Mesothelial cell of epicardium (in vitro differentiated cells): Measurements from ENCODE around the gene MLXIP. TPM values are rescaled to one million over a fixed set of nuclear protein-coding genes. Genes with fewer than 3 reads are reported as not detected.

Experiments used
- DNase-seq, 2 experiments: peaks; one replicate each; pipeline ENCODE4 v3.0.0; 2021; ENCODE audit warnings: low spot score in 2 of 2; ENCODE audit not compliant: unreplicated experiment in 2 of 2
- H3K27ac Mint-ChIP-seq: 2 replicates; pipeline ENCODE4 v1.8.0; 2021; ENCODE audit warnings: mixed read lengths
- H3K27me3 Mint-ChIP-seq: 2 replicates; pipeline ENCODE4 v1.8.0; 2021; ENCODE audit warnings: low read depth, mixed read lengths
- H3K36me3 Mint-ChIP-seq: 2 replicates; pipeline ENCODE4 v1.8.0; 2021; ENCODE audit warnings: mixed read lengths
- H3K4me1 Mint-ChIP-seq: 2 replicates; pipeline ENCODE4 v1.8.0; 2021; ENCODE audit warnings: mixed read lengths
- H3K4me3 Mint-ChIP-seq: 2 replicates; pipeline ENCODE4 v1.8.0; 2021; ENCODE audit warnings: mild to moderate bottlenecking, moderate library complexity, mixed read lengths
- H3K9me3 Mint-ChIP-seq: 2 replicates; pipeline ENCODE4 v1.8.0; 2021; ENCODE audit warnings: mixed read lengths
- total RNA-seq: library from RNA; stranded (reverse); gene quantifications from 3 replicates; pipeline ENCODE4 v1.2.1, GENCODE V29; 2021
- TF ChIP-seq, protein P1 (sequence below): fragments of 200-600 bp; sonication (generic); IDR thresholded peaks from one replicate; pipeline ENCODE4 v1.5.0; 2021; ENCODE audit warnings: antibody characterized with exemption; ENCODE audit not compliant: unreplicated experiment

MLXIP gene
- total RNA-seq, 1 donor from 2014 or later, result 65.3 TPM

GRCh38 chr12:122042910-122043309 is 35.6 kb upstream of the MLXIP start:
- Mint-ChIP-seq H3K27me3 (no peaks in the 10 kb centered on the region), H3K4me3 (no peak overlapping the region), H3K36me3 (peaks cover 25% of the 10 kb centered on the region), H3K4me1 (no peaks in the 10 kb centered on the region), H3K27ac (no peak overlapping the region), H3K9me3 (no peaks in the 10 kb centered on the region)
- DNase-seq, result no peak
- TF ChIP-seq, protein P1, sequence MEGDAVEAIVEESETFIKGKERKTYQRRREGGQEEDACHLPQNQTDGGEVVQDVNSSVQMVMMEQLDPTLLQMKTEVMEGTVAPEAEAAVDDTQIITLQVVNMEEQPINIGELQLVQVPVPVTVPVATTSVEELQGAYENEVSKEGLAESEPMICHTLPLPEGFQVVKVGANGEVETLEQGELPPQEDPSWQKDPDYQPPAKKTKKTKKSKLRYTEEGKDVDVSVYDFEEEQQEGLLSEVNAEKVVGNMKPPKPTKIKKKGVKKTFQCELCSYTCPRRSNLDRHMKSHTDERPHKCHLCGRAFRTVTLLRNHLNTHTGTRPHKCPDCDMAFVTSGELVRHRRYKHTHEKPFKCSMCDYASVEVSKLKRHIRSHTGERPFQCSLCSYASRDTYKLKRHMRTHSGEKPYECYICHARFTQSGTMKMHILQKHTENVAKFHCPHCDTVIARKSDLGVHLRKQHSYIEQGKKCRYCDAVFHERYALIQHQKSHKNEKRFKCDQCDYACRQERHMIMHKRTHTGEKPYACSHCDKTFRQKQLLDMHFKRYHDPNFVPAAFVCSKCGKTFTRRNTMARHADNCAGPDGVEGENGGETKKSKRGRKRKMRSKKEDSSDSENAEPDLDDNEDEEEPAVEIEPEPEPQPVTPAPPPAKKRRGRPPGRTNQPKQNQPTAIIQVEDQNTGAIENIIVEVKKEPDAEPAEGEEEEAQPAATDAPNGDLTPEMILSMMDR, result no peak

GRCh38 chr12:122043476-122043875 is 35.1 kb upstream of the MLXIP start:
- no peak for DNase-seq
- H3K9me3 Mint-ChIP-seq, result no peaks in the 10 kb centered on the region
- H3K27ac Mint-ChIP-seq, result no peak overlapping the region
- H3K4me3 Mint-ChIP-seq, result no peak overlapping the region
- peaks cover 27% of the 10 kb centered on the region for H3K36me3 Mint-ChIP-seq
- TF ChIP-seq, protein P1, result no peak
- no peaks in the 10 kb centered on the region for H3K4me1 Mint-ChIP-seq
- H3K27me3 Mint-ChIP-seq, result no peaks in the 10 kb centered on the region

DNA sequence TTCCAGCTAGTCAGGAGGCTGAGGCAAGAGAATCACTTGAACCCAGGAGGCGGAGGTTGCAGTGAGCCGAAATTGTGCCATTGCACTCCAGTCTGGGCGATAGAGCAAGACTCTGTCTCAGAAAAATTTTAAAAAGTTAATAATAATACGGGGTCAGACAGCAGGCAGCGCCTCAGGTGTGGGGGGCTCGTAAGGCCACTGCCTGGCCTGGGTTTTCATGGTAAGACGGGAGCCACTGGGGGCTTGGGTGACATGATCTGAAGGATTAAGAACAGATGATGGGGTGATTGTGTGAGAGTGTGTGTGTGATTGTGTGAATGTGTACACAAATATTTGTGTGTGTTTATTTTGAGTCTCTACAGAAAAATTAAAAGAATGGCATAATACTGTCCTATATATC is 33.3 kb upstream of the MLXIP start:
- no peak overlapping the region for H3K4me3 Mint-ChIP-seq
- H3K9me3 Mint-ChIP-seq, result no peaks in the 10 kb centered on the region

DNA sequence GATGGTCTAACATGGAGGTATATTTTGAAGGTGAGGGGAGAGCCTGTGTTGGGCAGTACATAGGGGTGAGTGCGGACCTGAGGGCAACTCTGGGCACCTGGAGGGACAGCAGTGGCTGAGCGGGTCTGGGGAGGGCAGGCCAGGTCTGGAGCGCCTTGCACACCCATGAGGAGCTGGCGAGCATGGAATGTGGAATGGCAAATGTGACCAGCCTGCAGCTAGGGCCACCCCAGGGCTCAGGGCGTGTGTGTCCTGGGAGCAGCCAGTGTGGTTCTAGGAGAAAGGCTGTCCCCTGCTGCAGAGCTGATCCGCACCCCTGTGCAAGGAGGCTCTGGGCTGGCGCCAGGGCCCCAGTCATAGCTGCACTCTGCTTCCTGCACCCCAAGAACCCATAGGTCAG is 32.4 kb upstream of the MLXIP start:
- TF ChIP-seq, protein P1, result no peak
- no peaks in the 10 kb centered on the region for H3K4me1 Mint-ChIP-seq
- H3K27ac Mint-ChIP-seq, result no peak overlapping the region
- H3K9me3 Mint-ChIP-seq, result no peaks in the 10 kb centered on the region
- DNase-seq, result no peak
- no peak overlapping the region for H3K4me3 Mint-ChIP-seq
- H3K27me3 Mint-ChIP-seq, result no peaks in the 10 kb centered on the region
- peaks cover 21% of the 10 kb centered on the region for H3K36me3 Mint-ChIP-seq

More for the DNA sequence above, 33.3 kb upstream of the MLXIP start:
- peaks cover 27% of the 10 kb centered on the region for H3K36me3 Mint-ChIP-seq
- TF ChIP-seq, protein P1, result no peak
- no peaks in the 10 kb centered on the region for H3K4me1 Mint-ChIP-seq
- DNase-seq, result no peak
- no peak overlapping the region for H3K27ac Mint-ChIP-seq
- no peaks in the 10 kb centered on the region for H3K27me3 Mint-ChIP-seq

DNA sequence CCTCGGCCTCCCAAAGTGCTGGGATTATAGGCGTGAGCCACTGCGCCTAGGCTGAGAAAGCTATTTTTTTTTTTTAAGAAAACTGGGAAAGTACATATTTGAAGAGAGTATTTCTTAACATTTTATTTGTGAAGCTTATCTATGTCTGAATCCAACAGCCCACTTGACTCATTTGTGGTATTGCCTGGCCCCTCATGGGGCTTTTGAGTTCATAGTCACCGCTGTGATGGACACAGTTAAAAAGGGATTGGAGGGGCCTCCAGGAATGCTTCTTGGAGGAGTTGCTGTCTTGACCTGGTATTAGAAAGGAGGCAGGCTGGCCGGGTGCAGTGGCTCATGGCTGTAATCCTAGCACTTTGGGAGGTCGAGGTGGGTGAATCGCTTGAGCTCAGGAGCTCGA is 30.4 kb upstream of the MLXIP start:
- Mint-ChIP-seq H3K4me3 (no peak overlapping the region), H3K36me3 (peaks cover 16% of the 10 kb centered on the region), H3K27ac (no peak overlapping the region), H3K9me3 (no peaks in the 10 kb centered on the region), H3K4me1 (no peaks in the 10 kb centered on the region), H3K27me3 (no peaks in the 10 kb centered on the region)
- TF ChIP-seq, protein P1, result no peak
- no peak for DNase-seq

GRCh38 chr12:122049827-122050226 is 28.7 kb upstream of the MLXIP start:
- no peak for DNase-seq
- TF ChIP-seq, protein P1, result no peak
- Mint-ChIP-seq H3K27ac (no peak overlapping the region), H3K27me3 (no peaks in the 10 kb centered on the region), H3K9me3 (no peaks in the 10 kb centered on the region), H3K4me1 (peaks cover 4% of the 10 kb centered on the region), H3K4me3 (no peak overlapping the region), H3K36me3 (peaks cover 8% of the 10 kb centered on the region)
